Thyroid gland (tissue), 4 donors: Measurements from ENCODE around the gene GAS6.

Experiments
- POLR2A ChIP-seq, 2 donors: fragments of 450-650 bp; IDR thresholded peaks; one replicate each; pipeline ENCODE4 v1.6.1; 2017; ENCODE audit warnings: antibody characterized with exemption in 2 of 2, mild to moderate bottlenecking in 2 of 2, moderate library complexity in 1 of 2
- TF ChIP-seq, protein P1 (sequence below), 6 experiments: fragments of 200-600 bp in 3 of 6; fragments of 450-650 bp in 3 of 6; sonication (generic) in 3 of 6; IDR thresholded peaks; one replicate each; pipeline ENCODE4 v1.5.1; 2016 to 2019; ENCODE audit warnings: antibody characterized with exemption in 6 of 6, mild to moderate bottlenecking in 2 of 6, inconsistent platforms in 1 of 6, moderate library complexity in 1 of 6

DNA sequence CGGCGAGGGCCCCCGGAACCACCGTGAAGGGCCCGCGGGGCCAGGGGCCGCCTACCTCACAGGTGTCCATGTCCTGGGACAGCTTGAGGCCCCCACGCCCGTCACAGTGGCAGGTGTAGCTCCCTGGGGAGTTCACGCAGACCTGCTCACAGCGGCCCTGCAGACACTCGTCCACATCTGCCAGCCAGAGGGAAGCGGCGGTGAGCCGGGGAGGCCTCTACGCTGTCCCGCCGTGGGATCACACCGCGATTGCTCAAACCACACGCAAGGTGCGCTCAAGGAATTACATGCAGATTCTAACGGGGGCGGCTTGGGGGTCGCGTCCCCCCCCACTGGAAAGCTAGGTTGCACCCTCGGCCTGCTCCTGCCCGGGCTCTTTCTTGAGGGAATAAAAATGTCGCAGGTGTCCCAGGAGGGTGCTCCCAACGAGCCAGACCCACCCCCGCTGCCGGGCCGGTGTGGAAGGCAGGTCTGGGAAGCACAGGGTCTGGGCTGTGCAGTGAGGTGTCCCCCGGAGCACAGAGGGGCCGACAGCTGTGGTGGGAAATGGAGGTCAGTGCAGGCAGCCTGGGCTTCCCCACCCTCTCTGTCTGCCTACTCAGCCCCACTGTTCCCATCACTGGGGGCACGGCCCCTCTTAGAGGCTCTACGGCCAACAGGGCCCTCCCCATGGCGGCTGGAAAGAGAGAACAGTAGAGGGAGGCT, 29.2 kb downstream of the GAS6 start:
- TF ChIP-seq, protein P1, sequence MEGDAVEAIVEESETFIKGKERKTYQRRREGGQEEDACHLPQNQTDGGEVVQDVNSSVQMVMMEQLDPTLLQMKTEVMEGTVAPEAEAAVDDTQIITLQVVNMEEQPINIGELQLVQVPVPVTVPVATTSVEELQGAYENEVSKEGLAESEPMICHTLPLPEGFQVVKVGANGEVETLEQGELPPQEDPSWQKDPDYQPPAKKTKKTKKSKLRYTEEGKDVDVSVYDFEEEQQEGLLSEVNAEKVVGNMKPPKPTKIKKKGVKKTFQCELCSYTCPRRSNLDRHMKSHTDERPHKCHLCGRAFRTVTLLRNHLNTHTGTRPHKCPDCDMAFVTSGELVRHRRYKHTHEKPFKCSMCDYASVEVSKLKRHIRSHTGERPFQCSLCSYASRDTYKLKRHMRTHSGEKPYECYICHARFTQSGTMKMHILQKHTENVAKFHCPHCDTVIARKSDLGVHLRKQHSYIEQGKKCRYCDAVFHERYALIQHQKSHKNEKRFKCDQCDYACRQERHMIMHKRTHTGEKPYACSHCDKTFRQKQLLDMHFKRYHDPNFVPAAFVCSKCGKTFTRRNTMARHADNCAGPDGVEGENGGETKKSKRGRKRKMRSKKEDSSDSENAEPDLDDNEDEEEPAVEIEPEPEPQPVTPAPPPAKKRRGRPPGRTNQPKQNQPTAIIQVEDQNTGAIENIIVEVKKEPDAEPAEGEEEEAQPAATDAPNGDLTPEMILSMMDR (IDR thresholded peaks at IDR 0.05), result no peak
- no peak for TF ChIP-seq POLR2A (IDR thresholded peaks at IDR 0.05)
